ENCODE measurements around the gene PPM1H.

Gene PPM1H

DNA sequence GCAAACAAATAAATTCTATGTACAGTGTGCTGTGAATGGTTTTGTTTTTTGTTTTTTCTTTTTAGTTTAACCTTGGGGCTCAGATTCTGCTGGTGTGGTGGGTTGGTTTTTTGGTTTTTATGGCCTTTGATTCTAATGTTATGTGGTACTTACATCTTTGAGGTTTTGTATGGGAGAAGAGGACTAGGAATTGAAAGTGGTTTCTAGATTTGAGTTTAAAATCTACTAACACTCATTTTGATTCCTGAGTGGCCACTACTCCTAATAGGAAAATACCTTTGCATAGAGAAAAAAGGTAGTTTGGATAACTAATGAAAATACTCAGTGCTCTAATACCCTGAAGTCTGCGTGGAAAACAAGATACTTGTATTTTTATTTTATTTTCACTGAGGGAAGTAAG lies 330.6 kb downstream of the PPM1H start:
- DNase-seq (ENCODE audit: low spot score), result peak; percentile 20

DNA sequence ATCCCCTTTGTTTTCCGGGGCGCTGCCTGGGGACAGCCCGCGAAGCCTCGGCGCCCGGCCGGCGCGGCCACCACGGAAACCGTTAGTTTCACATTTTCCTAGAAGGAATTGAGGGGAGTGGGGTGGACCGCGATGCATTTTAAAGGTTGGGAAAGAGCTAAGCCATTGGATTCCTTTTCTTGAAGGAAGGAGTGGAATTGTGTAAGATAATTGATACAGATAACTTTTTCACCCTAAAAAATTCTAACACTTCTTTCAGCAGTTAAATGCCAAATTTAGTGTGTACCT lies 331.2 kb downstream of the PPM1H start:
- no peak for DNase-seq (ENCODE audit: low spot score)

DNA sequence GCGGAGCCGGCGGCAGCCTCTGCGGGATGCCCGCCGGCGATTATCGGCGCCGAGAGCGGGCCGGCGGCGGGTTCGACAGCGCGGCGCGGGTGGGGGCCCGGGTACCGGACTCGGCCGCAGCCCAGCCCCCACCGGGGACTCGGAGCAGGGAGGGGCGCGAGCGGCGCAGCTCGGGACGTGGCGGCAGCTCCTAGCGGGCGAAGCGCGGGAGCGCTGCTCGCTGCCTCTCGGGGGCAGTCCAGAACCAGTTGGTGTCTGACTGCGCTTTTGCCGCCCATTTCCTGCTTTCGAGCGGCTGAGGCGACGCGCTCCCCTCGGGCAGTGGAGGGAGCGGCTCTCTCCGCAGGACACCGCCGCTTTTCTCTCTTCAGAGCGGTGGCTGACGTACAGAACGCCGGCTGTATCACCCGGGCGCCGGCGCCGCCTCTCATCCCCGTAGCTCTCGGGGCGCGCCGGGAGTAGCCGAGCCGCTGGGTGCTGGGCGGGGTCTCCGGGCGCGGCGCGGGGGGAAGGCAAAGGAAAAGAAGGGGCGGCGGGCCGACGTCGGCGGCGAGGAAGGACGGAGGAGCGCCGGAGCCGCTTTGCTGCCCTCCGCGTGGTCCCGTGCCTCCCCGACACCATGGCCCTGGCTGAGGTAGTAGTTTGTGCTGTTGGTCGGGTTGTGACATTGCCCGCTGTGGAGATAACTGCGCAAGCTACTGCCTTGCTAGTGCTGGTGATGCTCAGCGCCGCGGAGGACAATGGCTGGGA lies 331.7 kb downstream of the PPM1H start:
- peak; percentile 73 for DNase-seq (ENCODE audit: low spot score)

DNA sequence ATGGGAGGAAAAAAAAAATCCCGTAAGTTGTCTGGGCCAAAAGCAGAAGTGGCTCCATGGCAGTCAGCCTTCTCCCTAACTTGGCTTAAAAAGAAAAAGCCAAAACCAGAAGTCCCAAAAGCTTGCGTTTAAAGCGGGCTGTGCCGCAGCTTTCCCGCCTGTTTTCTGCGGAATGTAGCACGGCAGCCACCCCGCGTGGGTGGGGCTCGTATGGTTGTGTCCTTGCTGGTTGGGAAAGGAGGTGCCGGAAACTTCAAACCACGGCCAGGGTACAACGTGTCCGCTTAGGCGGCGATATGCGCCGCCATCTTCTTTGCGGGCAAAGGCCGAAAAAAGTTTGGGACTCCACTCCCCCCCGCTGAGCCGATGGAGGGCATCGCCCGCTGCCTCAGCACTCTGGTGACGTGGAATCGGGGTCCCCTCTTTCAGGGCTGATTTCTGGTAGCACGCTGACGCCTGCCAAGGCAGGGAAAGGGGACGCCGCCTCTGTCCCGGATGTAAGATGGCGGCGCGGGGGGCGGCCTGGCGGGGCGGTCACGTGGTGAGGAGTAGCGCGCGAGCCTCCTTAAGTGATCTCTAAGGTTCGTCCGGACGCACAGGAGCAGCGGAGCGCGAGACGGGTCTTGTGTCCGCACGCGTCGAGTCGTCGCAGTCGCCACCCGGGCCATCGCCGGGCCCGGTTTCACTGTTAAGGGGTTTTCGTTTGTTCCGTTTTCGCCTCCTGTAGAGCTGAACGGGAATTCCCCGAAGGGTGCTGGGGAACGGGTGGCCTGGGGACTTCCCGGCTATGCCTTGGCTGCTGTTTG lies 332.5 kb downstream of the PPM1H start:
- DNase-seq (ENCODE audit: low spot score), result peak; percentile 81

DNA sequence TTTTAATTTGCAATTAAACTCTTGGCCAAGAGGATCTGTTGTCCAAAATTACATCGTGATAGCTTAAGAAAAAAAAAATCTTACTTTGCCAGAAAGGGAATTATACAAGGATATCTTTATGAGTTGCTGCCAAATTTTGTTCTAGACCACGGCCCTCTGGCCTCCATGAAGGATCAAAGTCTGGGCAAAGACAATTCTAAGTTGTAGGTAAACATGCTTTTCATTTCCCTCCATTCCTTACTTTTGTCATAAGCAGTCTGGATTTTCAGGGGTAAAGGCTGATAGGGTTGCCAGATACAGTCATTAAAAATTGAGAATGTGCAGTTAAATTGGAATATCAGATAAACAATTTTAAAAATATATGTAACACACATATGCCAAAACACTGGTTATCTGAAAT lies 333.2 kb downstream of the PPM1H start:
- no peak for DNase-seq (ENCODE audit: low spot score)

DNA sequence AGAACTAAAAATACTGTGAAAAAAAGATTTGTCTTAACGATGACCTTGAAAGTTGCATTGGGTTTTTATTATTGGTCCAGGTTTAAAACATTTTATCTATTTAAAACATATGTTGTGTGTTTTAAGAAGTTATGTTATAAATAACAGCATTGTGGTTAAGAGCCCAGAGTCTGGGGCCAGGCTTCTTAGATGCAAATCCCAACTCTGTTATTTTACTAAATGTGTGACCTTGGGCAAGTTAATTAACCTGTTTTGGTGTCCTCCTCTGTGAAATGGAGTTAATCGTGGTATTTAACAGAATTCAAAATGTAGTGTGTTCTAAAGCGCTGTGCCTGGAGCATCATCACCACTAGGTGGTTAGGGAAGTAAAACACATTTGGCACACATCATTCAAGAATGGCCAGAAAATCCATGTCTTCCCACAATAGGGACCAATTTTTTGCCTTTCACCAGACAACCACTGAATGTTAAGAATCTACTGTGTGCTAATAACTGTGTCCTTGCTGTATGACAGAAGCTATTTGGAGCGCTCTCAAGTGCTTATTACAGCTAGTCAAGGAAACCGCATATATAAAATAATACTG lies 335.0 kb downstream of the PPM1H start:
- no peak for DNase-seq (ENCODE audit: low spot score)

DNA sequence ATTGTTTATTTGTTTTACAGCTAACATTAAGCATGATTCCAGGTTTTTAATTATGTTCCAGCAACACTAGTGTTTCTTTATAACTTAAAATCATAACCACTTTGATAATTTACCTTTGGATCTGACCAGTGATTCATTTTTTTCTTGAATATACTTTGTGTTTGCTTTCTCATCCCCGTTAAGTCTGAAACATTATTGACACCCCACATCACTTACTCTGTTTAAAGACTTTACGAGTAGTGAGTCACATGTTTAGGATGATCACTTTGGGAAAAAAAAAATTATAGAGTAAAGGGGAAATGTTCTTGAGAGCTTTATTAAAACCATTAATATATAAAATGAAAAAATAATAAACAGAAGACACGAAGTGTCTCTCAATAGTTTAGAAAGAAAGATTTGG lies 336.1 kb downstream of the PPM1H start:
- no peak for DNase-seq (ENCODE audit: low spot score)

DNA sequence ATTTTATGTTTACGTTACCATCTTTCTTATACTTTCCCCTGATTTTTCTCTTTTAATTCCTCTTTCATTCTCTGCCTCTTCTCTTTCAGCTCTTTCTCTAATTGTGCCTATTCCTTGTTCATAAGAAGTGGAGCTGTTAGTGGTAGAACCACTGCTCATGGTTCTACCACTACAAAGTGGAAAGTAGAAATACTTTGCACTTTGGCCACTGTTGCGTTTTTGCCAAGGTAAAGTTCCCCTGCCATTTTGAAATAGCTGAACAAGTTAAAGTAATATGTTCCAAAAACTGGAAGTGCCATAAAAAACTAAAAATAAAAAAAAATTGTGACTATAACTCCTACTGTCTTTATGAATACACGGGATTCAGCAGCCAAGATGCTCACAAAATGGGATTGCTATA lies 337.7 kb downstream of the PPM1H start:
- no peak for DNase-seq (ENCODE audit: low spot score)
